Psoas muscle (tissue), 8 donors: ENCODE measurements around the gene PSEN2. TPM values are rescaled to one million over a fixed set of nuclear protein-coding genes. Genes with fewer than 3 reads are reported as not detected.

ENCODE experiments used
- ATAC-seq, 4 donors: fragments of 200-7000 bp; cut with Tn5 transposase; one replicate each; pipeline ENCODE4 v1.9.1; 2020; ENCODE audit warnings: moderate library complexity in 3 of 4, mild to moderate bottlenecking in 2 of 4
- DNase-seq, 2 donors: peaks; one replicate each; pipeline ENCODE4 v3.0.0-alpha.2; 2020
- H3K27ac ChIP-seq: fragments of 200-600 bp; one replicate; pipeline ENCODE4 v1.8.0; 2022
- H3K27me3 ChIP-seq, 3 donors: fragments of 200-600 bp in 1 of 3; one replicate each; pipeline versions ENCODE4 v1.6.1 to v1.8.0; 2013 to 2022; ENCODE audit warnings: low read length in 2 of 3, mild to moderate bottlenecking in 2 of 3, moderate library complexity in 1 of 3; ENCODE audit not compliant: insufficient read depth in 3 of 3
- H3K36me3 ChIP-seq, 2 donors: fragments of 200-600 bp in 1 of 2; one replicate each; pipeline versions ENCODE4 v1.6.1 to v1.8.0; 2013 to 2022; ENCODE audit warnings: low read depth in 1 of 2, mild to moderate bottlenecking in 1 of 2, moderate library complexity in 1 of 2; ENCODE audit not compliant: insufficient read depth in 1 of 2
- H3K4me1 ChIP-seq: fragments of 200-600 bp; one replicate; pipeline ENCODE4 v1.8.0; 2022
- H3K4me3 ChIP-seq: fragments of 200-600 bp; one replicate; pipeline ENCODE4 v1.8.0; 2022; ENCODE audit warnings: mild to moderate bottlenecking
- H3K9me3 ChIP-seq: fragments of 200-600 bp; one replicate; pipeline ENCODE4 v1.8.0; 2022
- CTCF ChIP-seq: fragments of 200-600 bp; IDR thresholded peaks from one replicate; pipeline ENCODE4 v1.8.0; 2022; ENCODE audit warnings: antibody characterized with exemption
- WGBS, 3 donors: extraction: QIAGEN DNeasy Blood & Tissue Kit; methylation state at CpG; one replicate each; pipeline versions ENCODE4 v1.1.6 to v1.1.7; 2013; 5-methylcytosine and 5-hydroxymethylcytosine counted together
- intact Hi-C, 2 donors: fragments of 100-400 bp; cut with DNase I; formaldehyde crosslinking; loops; one replicate each; pipeline versions ENCODE4 v1.11.0 to v1.14.2; 2022
- polyA plus RNA-seq, 3 donors: library from polyadenylated mRNA; stranded (reverse); fragments of 200-250 nt; gene quantifications; one replicate each; pipeline ENCODE4 v1.2.3, GENCODE V29; 2013
- total RNA-seq, 4 donors: library from RNA; stranded (reverse); fragmentation: NEBNext Ultra II Directional in 2 of 4; extraction: Animal tissue kit (Norgen Biotek cat#: 25700) in 2 of 4; gene quantifications; one replicate each; pipeline versions ENCODE4 v1.2.1 to v1.2.4, GENCODE V29; 2021 to 2023
- donor health status: healthy with polysubstance abuse.
- donor health status: DM: no; HTN: no; CAD: no; lungs with moderate emphysema.
- donor health status: Bipolar disorder and iron deficiency.
- donor health status: healthy.
- donor health status: DM: yes; HTN: yes; CAD: no.
- donor health status: DM: no; HTN: no; CAD: no.
- donor health status: DM: no; HTN: no; CAD: no.
- donor health status: DM: yes; HTN: yes; CAD: no.

PSEN2 gene
- total and polyA plus RNA-seq, 7 donors = 15.5 to 31.5 (median 26.9) TPM

GRCh38 chr1:226940806-226941067, 70.3 kb downstream of the PSEN2 start:
- WGBS, 3 donors = 12 to 29% (median 14%) methylated on average over 6 of the region's 6 CpGs
- H3K36me3 ChIP-seq = no peaks in the 10 kb centered on the region
- H3K27ac ChIP-seq = peak overlapping the region; percentile 97
- no peak for DNase-seq
- H3K4me1 ChIP-seq = peaks cover 38% of the 10 kb centered on the region
- H3K27me3 ChIP-seq = no peaks in the 10 kb centered on the region
- no peak for ATAC-seq
- intact Hi-C loops = loop anchor here in 1 of 2 donors (5.0 kb wide), 1 partner anchor 42 kb away; no protein-coding TSS in a partner anchor
- peak overlapping the region; percentile 79 for H3K4me3 ChIP-seq
- no peaks in the 10 kb centered on the region for H3K9me3 ChIP-seq
- TF ChIP-seq CTCF = no peak

- peaks cover 54% of the 10 kb centered on the region for H3K4me1 ChIP-seq
- intact Hi-C loops = loop anchor here (2.0 to 5.0 kb wide), 2 partner anchors 30 to 40 kb away; no protein-coding TSS in a partner anchor
- TF ChIP-seq CTCF = no peak
- H3K27ac ChIP-seq = peak overlapping the region; percentile 97
- DNase-seq (no peak), ATAC-seq (peak in 2 of 4 donors; percentile 9 to 11)
- no peaks in the 10 kb centered on the region for H3K27me3 ChIP-seq
- H3K4me3 ChIP-seq = peak overlapping the region; percentile 79
- no peaks in the 10 kb centered on the region for H3K9me3 ChIP-seq
- no peaks in the 10 kb centered on the region for H3K36me3 ChIP-seq
- WGBS, 3 donors = 24 to 40% (median 35%) methylated on average over 3 of the region's 3 CpGs
Observed at GRCh38 chr1:226942392-226942791, 72.0 kb downstream of the PSEN2 start.

- Histone ChIP-seq H3K9me3 (no peaks in the 10 kb centered on the region), H3K27me3 (no peaks in the 10 kb centered on the region), H3K4me1 (peaks cover 56% of the 10 kb centered on the region), H3K27ac (peak overlapping the region; percentile 97), H3K4me3 (peak overlapping the region; percentile 79), H3K36me3 (no peaks in the 10 kb centered on the region)
- WGBS, 3 donors = 17 to 33% (median 21%) methylated on average over 5 of the region's 5 CpGs
- DNase-seq = no peak
- ATAC-seq = peak; percentile 9 to 43 (median 28)
- intact Hi-C loops = loop anchor here (2.0 to 5.0 kb wide), 2 partner anchors 30 to 39 kb away; no protein-coding TSS in a partner anchor
- no peak for TF ChIP-seq CTCF
Observed at GRCh38 chr1:226943156-226943555, 72.7 kb downstream of the PSEN2 start.

GRCh38 chr1:226943927-226944326, 73.5 kb downstream of the PSEN2 start:
- no peaks in the 10 kb centered on the region for H3K27me3 ChIP-seq
- H3K9me3 ChIP-seq = no peaks in the 10 kb centered on the region
- TF ChIP-seq CTCF = no peak
- DNase-seq = no peak
- 21 to 50% (median 30%) methylated on average over 2 of the region's 2 CpGs for WGBS, 3 donors
- peak overlapping the region; percentile 79 for H3K4me3 ChIP-seq
- no peak for ATAC-seq
- peak overlapping the region; percentile 97 for H3K27ac ChIP-seq
- H3K4me1 ChIP-seq = peaks cover 49% of the 10 kb centered on the region
- intact Hi-C loops = loop anchor here (2.0 to 5.0 kb wide), 3 partner anchors 23 to 38 kb away; no protein-coding TSS in a partner anchor
- H3K36me3 ChIP-seq = peaks cover 0 to 6% of the 10 kb centered on the region in 2 donors
